Fibroblast of mammary gland (primary cell): Measurements from ENCODE around the gene ACO2.
A peak's percentile ranks its signal among the peaks of the same experiment; 100 is the strongest.
"Not testable (repeated sequence)": the region's sequence is repeated elsewhere in the genome, so short reads cannot be mapped to it uniquely, and the experiment has no call there.

Experiments used
- DNase-seq: peaks from one replicate; pipeline ENCODE4 v3.0.0-alpha.2; 2010; ENCODE audit warnings: low read depth
- H3K4me3 ChIP-seq: 2 replicates; pipeline ENCODE4 v1.5.1; 2011; ENCODE audit warnings: low read depth, mild to moderate bottlenecking, low read length, moderate library complexity; ENCODE audit not compliant: control insufficient read depth
- TF ChIP-seq, protein P1 (sequence below): conservative IDR thresholded peaks from 2 replicates; pipeline ENCODE4 v1.5.1; 2011; ENCODE audit warnings: low read depth, low read length, inconsistent platforms; ENCODE audit not compliant: control insufficient read depth, insufficient read depth

ACO2 gene

DNA sequence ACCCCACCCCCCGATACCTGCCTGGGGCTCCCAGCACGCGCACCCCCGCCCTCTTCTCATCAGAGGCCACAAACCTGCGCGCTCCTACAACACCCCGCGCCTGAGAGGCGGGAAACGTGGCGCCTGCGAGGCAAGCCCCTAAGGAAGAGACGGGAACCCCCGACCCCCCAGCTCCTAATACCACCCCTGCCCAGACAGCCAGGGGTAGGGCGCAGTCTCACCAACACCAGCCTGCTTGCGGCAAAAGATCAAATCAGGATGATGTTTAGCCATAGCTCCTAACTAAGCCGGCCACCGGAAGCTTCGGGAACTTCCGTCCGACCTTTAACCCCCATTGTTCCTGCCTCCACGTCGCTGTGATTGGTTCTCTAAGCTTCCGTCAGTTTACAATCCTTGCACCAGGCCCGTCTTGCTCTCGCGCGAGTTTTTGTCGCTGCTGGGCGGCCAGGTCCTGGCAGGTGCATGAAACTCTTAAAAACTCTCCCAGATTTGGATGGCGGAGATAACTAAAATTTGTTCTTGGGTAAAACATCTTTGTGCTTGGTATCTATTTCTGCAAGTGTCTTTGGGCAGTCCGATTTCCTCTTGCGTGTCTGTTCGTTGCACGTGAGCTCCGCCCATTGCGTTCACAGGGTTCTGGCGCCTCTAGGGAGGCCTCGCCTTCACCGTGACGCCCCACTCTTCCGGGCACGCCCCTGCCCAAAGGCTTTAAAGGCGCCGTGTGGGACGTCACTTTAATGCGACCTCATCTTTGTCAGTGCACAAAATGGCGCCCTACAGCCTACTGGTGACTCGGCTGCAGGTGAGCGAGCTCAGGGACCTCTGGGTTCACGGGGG lies at the start of gene ACO2, which contains the start of gene PHF5A:
Gene ACO2, plus strand, starts transcription at position 737 of the 837 bp plus-strand sequence. Its CDS starts 30 bp downstream, at position 767.
Gene PHF5A, minus strand, starts transcription at position 312 of the 837 bp plus-strand sequence. Its CDS starts 39 bp downstream, at position 273.
- TF ChIP-seq, protein P1, sequence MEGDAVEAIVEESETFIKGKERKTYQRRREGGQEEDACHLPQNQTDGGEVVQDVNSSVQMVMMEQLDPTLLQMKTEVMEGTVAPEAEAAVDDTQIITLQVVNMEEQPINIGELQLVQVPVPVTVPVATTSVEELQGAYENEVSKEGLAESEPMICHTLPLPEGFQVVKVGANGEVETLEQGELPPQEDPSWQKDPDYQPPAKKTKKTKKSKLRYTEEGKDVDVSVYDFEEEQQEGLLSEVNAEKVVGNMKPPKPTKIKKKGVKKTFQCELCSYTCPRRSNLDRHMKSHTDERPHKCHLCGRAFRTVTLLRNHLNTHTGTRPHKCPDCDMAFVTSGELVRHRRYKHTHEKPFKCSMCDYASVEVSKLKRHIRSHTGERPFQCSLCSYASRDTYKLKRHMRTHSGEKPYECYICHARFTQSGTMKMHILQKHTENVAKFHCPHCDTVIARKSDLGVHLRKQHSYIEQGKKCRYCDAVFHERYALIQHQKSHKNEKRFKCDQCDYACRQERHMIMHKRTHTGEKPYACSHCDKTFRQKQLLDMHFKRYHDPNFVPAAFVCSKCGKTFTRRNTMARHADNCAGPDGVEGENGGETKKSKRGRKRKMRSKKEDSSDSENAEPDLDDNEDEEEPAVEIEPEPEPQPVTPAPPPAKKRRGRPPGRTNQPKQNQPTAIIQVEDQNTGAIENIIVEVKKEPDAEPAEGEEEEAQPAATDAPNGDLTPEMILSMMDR, result no peak
- peak; percentile 98 for DNase-seq
- H3K4me3 ChIP-seq, result peak within 1 kb of the TSS; percentile 93

DNA sequence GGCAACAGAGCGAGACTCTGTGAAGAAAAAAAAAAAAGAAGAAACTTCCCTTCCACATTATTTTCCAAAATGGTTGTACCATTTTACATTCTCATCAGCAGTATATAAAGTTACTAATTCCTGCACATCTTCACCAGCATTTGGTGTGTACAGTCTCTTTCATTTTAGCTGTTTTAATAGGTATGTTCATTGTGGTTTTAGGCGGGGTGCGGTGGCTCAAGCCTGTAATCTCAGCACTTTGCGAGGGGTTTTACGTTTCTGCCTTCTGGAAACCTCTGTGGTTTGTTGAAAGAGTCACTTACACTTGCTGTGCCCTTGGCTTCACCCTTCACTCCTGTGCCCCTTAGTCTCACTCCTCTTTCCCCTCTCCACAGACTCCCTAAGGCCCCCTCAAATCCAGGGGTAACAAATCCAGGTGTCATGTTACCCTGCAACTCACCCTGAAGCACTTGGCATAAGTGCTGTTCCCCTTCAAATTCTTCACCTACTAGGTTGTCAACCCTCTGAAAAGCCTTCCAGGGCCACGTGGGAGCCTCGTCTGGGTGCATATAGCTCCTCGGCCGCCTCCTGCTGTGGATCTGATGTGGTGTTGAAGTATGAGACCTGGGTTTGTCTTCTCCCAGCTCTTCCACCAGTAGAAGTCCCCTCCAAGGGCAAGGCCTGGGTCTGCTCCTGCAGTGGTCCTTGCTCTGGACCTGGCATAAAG lies 43.1 kb upstream of the ACO2 start:
- DNase-seq, result no peak
- TF ChIP-seq, protein P1, result no peak
- H3K4me3 ChIP-seq, result no peak overlapping the region

DNA sequence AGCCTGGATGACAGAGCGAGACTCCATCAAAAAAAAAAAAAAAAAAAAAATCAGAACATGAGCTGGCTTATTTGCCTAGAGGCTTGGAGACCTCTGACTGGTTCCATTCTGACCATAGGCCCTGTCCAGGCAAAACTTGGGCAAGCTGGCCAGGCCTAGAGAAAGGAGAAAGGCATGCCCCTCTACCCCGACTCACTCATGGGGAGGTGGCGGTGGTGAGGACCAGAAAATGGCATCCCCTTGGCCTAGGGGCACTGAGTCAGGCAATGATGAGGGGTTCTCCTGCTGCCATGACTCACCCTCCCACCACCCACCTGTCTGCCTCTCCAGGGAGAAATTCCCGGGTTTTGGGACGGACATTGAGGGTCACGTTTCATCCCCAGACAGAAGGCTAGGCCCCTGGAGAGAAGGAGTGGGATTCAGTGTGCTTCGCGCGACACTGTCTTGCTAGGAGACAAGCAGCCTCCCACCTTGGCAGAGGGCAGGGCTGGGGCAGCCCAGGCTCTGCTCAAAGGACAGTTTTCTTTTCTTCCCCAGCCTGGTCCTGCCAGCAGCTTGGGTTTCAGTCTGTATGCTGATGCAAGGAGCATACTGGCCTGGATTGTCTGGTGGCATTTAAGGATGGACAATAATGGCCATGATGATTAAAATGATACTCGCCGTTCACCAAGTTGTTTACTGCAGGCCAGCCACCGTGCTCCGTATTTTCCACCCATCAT lies 39.5 kb upstream of the ACO2 start:
- no peak for DNase-seq
- TF ChIP-seq, protein P1, result no peak
- no peak overlapping the region for H3K4me3 ChIP-seq

DNA sequence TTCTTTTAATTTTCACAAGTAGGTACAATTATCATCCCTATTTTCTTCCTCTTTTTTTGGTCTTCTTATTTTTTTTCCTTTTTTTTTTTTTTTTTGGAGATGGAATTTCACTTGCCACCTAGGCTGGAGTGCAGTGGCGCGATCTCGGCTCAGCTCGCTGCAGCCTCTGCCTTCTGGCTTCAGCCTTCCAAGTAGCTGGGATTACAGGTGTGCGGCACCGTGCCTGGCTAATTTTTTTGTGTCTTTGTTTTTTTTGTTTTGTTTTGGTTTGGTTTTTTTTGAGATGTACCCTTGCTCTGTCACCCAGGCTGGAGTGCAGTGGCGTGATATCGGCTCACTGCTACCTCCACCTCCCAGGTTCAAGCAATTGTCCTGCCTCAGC lies 39.0 kb upstream of the ACO2 start:
- TF ChIP-seq, protein P1, result no peak
- H3K4me3 ChIP-seq, result no peak overlapping the region
- no peak for DNase-seq

DNA sequence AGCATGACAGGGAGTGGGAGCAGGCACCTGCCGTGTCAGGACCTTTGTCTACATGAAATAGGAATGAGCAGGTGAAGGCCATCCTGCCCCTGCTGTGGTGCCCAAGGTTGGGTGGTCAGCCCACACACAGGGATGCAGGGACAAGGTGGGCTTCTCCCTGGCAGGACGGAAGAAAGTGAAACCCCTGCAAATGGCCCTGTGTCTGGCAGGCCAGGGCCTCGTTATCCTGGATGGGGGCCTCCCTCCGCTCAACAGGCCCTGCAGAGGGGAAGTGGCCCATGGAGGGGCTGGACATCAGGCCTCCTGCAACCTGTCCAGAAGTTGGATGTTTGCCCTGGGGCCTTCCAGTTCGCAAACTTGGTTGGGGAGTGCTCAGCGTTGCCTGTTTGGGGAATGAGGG lies 37.3 kb upstream of the ACO2 start:
- no peak for DNase-seq
- TF ChIP-seq, protein P1, result no peak
- no peak overlapping the region for H3K4me3 ChIP-seq

DNA sequence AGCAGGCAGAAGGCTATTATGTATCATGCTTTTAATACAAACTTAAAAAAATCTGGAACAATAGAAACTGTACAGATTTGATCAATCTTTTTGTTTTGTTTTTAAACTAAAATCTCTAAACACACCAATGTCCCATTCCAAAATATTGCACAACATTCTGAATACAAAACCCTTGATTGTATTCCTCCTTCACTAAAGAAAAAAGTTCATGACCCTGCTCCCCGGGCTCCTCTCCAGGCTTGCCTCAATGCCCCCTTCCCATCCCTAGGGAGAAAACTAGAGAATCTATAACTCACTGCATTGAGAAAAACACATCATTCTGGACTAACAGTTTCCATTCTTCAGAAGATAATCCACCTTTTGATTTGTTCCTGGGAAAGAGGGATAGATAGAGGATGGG lies 35.4 kb upstream of the ACO2 start:
- not testable (repeated sequence) for H3K4me3 ChIP-seq, DNase-seq

DNA sequence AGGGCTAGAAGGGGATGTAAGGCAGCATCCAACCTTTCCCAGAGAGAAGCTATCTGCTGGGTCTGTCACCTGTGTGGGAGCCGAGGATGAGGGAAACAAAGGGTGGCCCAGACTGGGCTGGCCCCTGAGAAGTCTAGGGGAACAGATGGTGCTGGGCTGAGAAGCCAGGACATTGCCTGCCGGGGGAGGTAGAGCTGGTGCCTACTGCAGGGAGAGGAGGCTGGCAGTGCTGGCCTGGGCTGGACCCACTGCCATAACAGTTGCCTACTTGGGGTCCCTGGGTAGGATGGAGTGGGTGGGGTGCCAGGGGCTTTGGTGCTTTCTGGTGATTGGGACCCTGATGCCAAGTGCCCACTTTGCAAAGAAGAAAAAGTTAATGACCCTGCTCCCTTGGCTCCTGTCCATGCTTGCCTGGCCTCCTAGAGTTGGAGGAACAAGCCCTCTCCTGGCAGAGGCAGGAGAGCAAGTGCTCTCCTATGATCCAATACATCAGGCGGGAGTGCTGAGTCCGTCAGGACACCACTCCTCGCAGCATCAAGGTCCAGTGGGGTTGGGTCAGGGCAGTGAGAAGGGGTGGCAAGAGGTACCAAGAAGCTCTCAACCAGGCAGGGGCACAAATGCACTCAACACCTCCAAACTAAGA lies 34.4 kb upstream of the ACO2 start:
- not testable (repeated sequence) for H3K4me3 ChIP-seq, DNase-seq
